ENCODE results near the gene BRME1. TPM values are rescaled to one million over a fixed set of nuclear protein-coding genes. Genes with fewer than 3 reads are reported as not detected.

BRME1 gene
- polyA plus RNA-seq, 1 donor (not counting 4 experiments of a cell fraction or from before 2014, with no cell fraction given) = 0.22 TPM

DNA sequence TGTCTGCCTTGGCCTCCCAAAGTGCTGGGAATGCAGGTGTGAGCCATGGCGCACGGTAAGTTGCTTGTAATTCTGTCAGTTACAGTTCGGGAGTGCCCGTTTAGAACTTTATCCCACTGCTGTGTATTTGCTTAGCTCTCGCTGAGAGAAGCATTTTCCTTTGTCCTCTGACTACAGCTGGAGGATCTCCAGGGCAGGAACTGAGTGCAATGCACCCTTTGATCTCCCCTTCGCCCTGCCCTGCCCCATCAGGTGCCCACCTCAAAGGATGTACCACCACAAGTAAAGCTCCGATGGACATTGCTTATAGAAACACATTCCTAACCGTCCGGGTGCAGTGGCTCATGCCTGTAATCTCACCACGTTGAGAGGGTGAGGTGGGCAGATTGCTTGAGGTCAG, 6.5 kb downstream of the BRME1 start:
- H3K4me2 ChIP-seq (ENCODE audit: control insufficient read depth, extremely low read depth, insufficient read depth, low read depth, low read length) = no peak overlapping the region
- H3K4me1 ChIP-seq (ENCODE audit: control insufficient read depth, extremely low read depth, insufficient read depth, low read length) = no peaks in the 10 kb centered on the region
- H3K9me3 ChIP-seq (ENCODE audit: control insufficient read depth, low read depth, low read length) = no peaks in the 10 kb centered on the region
- H3K79me2 ChIP-seq (ENCODE audit: control insufficient read depth, insufficient read depth, low read length) = no peaks in the 10 kb centered on the region
- H3K36me3 ChIP-seq (ENCODE audit: control insufficient read depth in 2 of 2, extremely low read depth in 1 of 2, insufficient read depth in 2 of 2, low read length in 2 of 2) = no peaks in the 10 kb centered on the region
- dilution Hi-C loops (cut with MboI; ENCODE audit: extremely low pct_ligation_motif_present, low sequenced_read_pairs) = no loop called here
- no peak overlapping the region for H3K4me3 ChIP-seq (ENCODE audit: control insufficient read depth in 2 of 3, extremely low read depth in 1 of 3, insufficient read depth in 2 of 3, low read depth in 1 of 3, low read length in 3 of 3)
- no peak overlapping the region for H2AFZ ChIP-seq (ENCODE audit: control insufficient read depth, low read length)
- H3K27ac ChIP-seq (ENCODE audit: control insufficient read depth, insufficient read depth, low read length) = no peak overlapping the region
- no peaks in the 10 kb centered on the region for H3K27me3 ChIP-seq (ENCODE audit: control insufficient read depth, extremely low read depth, insufficient read depth, low read length)
- TF ChIP-seq, protein P1, sequence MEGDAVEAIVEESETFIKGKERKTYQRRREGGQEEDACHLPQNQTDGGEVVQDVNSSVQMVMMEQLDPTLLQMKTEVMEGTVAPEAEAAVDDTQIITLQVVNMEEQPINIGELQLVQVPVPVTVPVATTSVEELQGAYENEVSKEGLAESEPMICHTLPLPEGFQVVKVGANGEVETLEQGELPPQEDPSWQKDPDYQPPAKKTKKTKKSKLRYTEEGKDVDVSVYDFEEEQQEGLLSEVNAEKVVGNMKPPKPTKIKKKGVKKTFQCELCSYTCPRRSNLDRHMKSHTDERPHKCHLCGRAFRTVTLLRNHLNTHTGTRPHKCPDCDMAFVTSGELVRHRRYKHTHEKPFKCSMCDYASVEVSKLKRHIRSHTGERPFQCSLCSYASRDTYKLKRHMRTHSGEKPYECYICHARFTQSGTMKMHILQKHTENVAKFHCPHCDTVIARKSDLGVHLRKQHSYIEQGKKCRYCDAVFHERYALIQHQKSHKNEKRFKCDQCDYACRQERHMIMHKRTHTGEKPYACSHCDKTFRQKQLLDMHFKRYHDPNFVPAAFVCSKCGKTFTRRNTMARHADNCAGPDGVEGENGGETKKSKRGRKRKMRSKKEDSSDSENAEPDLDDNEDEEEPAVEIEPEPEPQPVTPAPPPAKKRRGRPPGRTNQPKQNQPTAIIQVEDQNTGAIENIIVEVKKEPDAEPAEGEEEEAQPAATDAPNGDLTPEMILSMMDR (optimal IDR thresholded peaks at IDR 0.05 in 1 of 3, IDR thresholded peaks at IDR 0.05 in 1 of 3, conservative IDR thresholded peaks at IDR 0.05 in 1 of 3; ENCODE audit: extremely low read depth in 1 of 3, insufficient read depth in 2 of 3, low read length in 3 of 3) = no peak
- no peak for TF ChIP-seq EZH2 (IDR thresholded peaks at IDR 0.05; ENCODE audit: low read length)
- no peak for DNase-seq (ENCODE audit: low read depth, low spot score)
- no peak for FAIRE-seq
- no peaks in the 10 kb centered on the region for H3K9me1 ChIP-seq (ENCODE audit: control insufficient read depth, extremely low read depth, insufficient read depth, low read length)
- H4K20me1 ChIP-seq (ENCODE audit: control insufficient read depth, extremely low read depth, insufficient read depth, low read length) = no peaks in the 10 kb centered on the region
- H3K9ac ChIP-seq (ENCODE audit: control insufficient read depth, extremely low read depth, insufficient read depth, low read length) = no peak overlapping the region

DNA sequence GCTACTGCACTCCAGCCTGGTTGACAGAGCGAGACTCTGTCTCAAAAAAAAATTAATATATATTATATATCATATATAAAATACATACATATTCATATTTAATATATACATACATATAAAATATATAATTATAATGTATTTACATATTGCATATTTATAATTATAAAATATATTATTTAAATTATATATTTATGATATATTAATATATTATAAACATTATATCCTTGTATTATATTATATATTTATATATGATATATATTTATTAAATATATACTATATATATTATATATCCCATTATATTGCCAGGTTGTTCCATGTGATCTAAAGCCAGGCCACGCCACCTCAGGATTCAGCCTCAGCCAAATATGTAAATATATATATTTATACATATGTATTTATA, 9.7 kb downstream of the BRME1 start:
- no peak overlapping the region for H3K27ac ChIP-seq (ENCODE audit: control insufficient read depth, insufficient read depth, low read length)
- no peak overlapping the region for H3K4me3 ChIP-seq (ENCODE audit: control insufficient read depth in 2 of 3, extremely low read depth in 1 of 3, insufficient read depth in 2 of 3, low read depth in 1 of 3, low read length in 3 of 3)
- no peaks in the 10 kb centered on the region for H3K79me2 ChIP-seq (ENCODE audit: control insufficient read depth, insufficient read depth, low read length)
- H2AFZ ChIP-seq (ENCODE audit: control insufficient read depth, low read length) = no peak overlapping the region
- H3K36me3 ChIP-seq (ENCODE audit: control insufficient read depth in 2 of 2, extremely low read depth in 1 of 2, insufficient read depth in 2 of 2, low read length in 2 of 2) = no peaks in the 10 kb centered on the region
- FAIRE-seq (no peak), DNase-seq (ENCODE audit: low read depth, low spot score) (no peak)
- H3K4me1 ChIP-seq (ENCODE audit: control insufficient read depth, extremely low read depth, insufficient read depth, low read length) = no peaks in the 10 kb centered on the region
- TF ChIP-seq, protein P1 (optimal IDR thresholded peaks at IDR 0.05 in 1 of 3, IDR thresholded peaks at IDR 0.05 in 1 of 3, conservative IDR thresholded peaks at IDR 0.05 in 1 of 3; ENCODE audit: extremely low read depth in 1 of 3, insufficient read depth in 2 of 3, low read length in 3 of 3) = no peak
- TF ChIP-seq EZH2 (IDR thresholded peaks at IDR 0.05; ENCODE audit: low read length) = no peak
- no peaks in the 10 kb centered on the region for H3K27me3 ChIP-seq (ENCODE audit: control insufficient read depth, extremely low read depth, insufficient read depth, low read length)
- no peaks in the 10 kb centered on the region for H3K9me3 ChIP-seq (ENCODE audit: control insufficient read depth, low read depth, low read length)
- H4K20me1 ChIP-seq (ENCODE audit: control insufficient read depth, extremely low read depth, insufficient read depth, low read length) = no peaks in the 10 kb centered on the region
- no peak overlapping the region for H3K9ac ChIP-seq (ENCODE audit: control insufficient read depth, extremely low read depth, insufficient read depth, low read length)
- dilution Hi-C loops (cut with MboI; ENCODE audit: extremely low pct_ligation_motif_present, low sequenced_read_pairs) = no loop called here
- no peak overlapping the region for H3K4me2 ChIP-seq (ENCODE audit: control insufficient read depth, extremely low read depth, insufficient read depth, low read depth, low read length)
- H3K9me1 ChIP-seq (ENCODE audit: control insufficient read depth, extremely low read depth, insufficient read depth, low read length) = no peaks in the 10 kb centered on the region
